AG04450 (cell line): ENCODE data around the gene SLX9. TPM values are rescaled to one million over a fixed set of nuclear protein-coding genes. Genes with fewer than 3 reads are reported as not detected.

Experiments
- CTCF ChIA-PET: fragments of 300-600, 350-600 bp; formaldehyde crosslinking; extraction: SDS; loops from one replicate; lab custom pipeline; 2022; ENCODE audit warnings: antibody characterized with exemption, inconsistent platforms; lab: Charles Lee
- POLR2A ChIA-PET: fragments of 350-600 bp; formaldehyde crosslinking; extraction: SDS; loops from one replicate; lab custom pipeline; 2021; ENCODE audit warnings: antibody characterized with exemption, inconsistent platforms; lab: Yijun Ruan, JAX
- DNase-seq: peaks from one replicate; pipeline ENCODE4 v3.0.0-alpha.2; 2011; ENCODE audit warnings: low read depth, low spot score
- H3K27ac ChIP-seq: one replicate; pipeline ENCODE4 v1.5.1; 2012; ENCODE audit warnings: low read depth, low read length, control low read depth
- H3K27me3 ChIP-seq: one replicate; pipeline ENCODE4 v1.6.0; 2012; ENCODE audit warnings: low read length; ENCODE audit not compliant: control insufficient read depth, insufficient read depth
- H3K4me3 ChIP-seq: 2 replicates; pipeline ENCODE4 v1.5.1; 2011; ENCODE audit warnings: mild to moderate bottlenecking, low read depth, low read length, control low read depth
- H3K9me3 ChIP-seq: 2 replicates; pipeline ENCODE4 v1.5.1; 2012; ENCODE audit warnings: low read length; ENCODE audit not compliant: control insufficient read depth, insufficient read depth
- polyA plus RNA-seq: library from polyadenylated mRNA; depleted of rRNA; stranded (reverse); fragments of >200 nt; gene quantifications from 2 replicates; pipeline ENCODE4 v1.2.3, GENCODE V29; 2011
- TF ChIP-seq, protein P1 (sequence below): IDR thresholded peaks from 2 replicates; pipeline ENCODE4 v1.5.1; 2011; ENCODE audit warnings: low read depth, low read length, control low read depth, inconsistent platforms

Gene SLX9
- polyA plus RNA-seq, 1 experiment: 11.4 TPM

DNA sequence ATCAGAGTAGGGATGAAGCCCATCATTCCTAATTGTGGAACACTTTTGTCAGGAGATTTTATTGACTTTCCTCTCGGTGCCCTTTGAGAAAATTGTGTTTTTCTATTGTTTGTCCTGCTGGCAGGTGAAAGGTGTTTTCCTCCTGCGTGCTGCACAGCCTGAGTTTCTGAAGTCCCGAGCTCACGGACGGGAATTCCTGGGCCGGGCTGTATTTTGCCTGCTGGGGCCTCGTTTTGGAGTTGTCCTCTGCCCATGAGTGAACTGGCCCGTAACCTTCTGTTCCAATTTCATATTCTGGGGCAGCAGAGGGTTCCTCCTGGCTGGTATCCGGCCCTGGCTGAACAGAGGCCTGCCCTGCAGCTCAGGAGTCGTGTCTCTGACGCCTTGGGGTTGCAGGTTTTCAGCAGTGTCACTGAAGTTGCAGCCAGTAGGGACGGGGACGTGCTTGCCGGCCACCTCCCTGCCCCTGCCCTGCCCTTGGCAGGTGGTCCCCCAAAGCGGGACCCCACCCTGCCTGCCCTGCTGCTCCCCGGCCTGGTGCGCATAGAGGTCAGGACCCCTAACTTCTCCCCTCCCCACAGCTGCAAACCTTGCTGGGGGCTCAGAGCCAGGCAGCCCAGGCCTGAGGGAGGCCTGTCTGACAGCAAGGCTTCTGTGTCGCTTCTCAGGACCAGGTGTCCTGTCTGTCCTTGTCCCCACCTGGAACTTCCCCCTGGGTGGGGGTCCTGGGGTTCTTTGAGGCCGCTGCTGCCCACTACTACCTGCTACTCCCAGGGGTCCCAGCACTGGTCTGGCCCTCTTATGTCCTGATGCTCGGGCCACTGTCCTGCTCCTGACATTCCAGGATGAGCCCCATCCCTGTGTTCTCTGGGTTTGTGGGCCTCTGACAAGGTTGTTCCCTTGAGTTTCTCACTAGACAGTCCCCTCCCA is 49.0 kb downstream of the SLX9 start:
- Histone ChIP-seq H3K9me3 (peaks cover 11% of the 10 kb centered on the region; the same call in 1 of the 2 replicates), H3K27me3 (peaks cover 31% of the 10 kb centered on the region), H3K27ac (peak overlapping the region; percentile 21), H3K4me3 (no peak overlapping the region)
- CTCF ChIA-PET: no interaction called here
- POLR2A ChIA-PET: no interaction called here
- TF ChIP-seq, protein P1, sequence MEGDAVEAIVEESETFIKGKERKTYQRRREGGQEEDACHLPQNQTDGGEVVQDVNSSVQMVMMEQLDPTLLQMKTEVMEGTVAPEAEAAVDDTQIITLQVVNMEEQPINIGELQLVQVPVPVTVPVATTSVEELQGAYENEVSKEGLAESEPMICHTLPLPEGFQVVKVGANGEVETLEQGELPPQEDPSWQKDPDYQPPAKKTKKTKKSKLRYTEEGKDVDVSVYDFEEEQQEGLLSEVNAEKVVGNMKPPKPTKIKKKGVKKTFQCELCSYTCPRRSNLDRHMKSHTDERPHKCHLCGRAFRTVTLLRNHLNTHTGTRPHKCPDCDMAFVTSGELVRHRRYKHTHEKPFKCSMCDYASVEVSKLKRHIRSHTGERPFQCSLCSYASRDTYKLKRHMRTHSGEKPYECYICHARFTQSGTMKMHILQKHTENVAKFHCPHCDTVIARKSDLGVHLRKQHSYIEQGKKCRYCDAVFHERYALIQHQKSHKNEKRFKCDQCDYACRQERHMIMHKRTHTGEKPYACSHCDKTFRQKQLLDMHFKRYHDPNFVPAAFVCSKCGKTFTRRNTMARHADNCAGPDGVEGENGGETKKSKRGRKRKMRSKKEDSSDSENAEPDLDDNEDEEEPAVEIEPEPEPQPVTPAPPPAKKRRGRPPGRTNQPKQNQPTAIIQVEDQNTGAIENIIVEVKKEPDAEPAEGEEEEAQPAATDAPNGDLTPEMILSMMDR: no peak
- DNase-seq: no peak

DNA sequence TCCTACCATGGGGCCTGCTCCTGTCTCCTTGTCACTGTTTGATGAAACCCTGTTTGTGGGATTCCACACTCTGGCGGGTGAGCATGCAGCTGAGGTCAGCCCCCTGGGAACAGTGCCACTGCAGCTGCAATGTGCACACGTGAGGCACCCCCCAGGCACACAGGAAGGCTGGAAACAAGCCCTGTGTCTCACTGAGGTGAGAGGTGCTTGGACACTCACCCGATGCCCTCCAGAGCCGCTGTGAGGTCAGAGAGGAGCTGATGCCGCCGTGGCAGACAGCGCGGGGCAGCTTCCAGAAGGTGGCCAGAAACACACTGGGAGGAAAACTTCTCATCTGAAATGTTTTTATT is 49.7 kb downstream of the SLX9 start:
- Histone ChIP-seq H3K27ac (peak overlapping the region; percentile 21), H3K4me3 (no peak overlapping the region), H3K9me3 (peaks cover 11% of the 10 kb centered on the region; the same call in 1 of the 2 replicates), H3K27me3 (peaks cover 35% of the 10 kb centered on the region)
- peak; percentile 43 for DNase-seq
- ChIA-PET CTCF (interaction anchor here (1.5 kb wide), 1 partner anchor 39 kb away, joined by 6 read pairs; no protein-coding TSS in a partner anchor), POLR2A (interaction anchor here (0.6 kb wide), 1 partner anchor 27 kb away, joined by 6 read pairs; no protein-coding TSS in a partner anchor)
- TF ChIP-seq, protein P1: no peak

DNA sequence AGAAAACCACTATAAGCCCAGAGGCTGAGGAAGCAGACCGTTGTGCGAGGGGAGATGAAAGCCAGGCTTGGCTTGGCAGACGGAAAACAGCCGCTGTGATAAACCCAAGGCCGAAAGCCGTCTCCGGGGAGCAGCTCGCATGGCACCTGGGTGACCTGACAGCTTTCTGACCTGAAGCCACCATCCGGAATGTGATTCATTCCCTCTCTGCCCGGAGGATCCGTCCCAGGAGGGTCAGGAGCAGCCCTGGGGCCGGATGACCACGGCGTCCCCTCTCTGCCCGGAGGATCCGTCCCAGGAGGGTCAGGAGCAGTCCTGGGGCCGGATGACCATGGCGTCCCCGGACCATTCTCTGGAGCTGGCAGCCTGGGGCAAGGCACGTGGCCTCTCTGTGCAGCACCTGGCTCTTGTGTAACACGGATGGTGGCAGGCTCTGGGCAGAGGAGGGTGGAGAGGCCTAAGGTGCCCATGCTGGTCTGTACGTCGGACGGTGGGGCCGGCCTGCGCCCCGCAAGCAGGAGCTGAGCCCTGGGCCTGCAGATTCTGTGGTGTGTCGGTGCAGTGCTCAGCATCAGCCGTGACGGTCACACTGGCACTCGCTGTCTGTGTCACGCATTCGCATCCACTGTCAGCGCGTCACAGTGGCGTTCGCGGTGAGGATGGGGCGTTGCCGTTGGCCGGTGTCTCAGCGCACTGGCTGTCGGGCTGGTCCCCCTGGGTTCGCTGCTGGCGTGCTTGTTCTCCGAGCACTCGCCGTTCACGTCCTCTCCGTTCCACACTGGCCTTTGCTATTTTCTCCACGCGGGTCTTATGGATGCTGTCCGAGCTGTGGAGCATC is 50.3 kb downstream of the SLX9 start:
- CTCF ChIA-PET: interaction anchor here (1.5 kb wide), 1 partner anchor 40 kb away, joined by 6 read pairs; no protein-coding TSS in a partner anchor
- Histone ChIP-seq H3K27ac (no peak overlapping the region), H3K4me3 (no peak overlapping the region), H3K9me3 (peaks cover 13% of the 10 kb centered on the region; the same call in 1 of the 2 replicates), H3K27me3 (peaks cover 41% of the 10 kb centered on the region)
- DNase-seq: no peak
- POLR2A ChIA-PET: interaction anchor here (0.6 kb wide), 1 partner anchor 28 kb away, joined by 6 read pairs; no protein-coding TSS in a partner anchor
- TF ChIP-seq, protein P1: no peak

DNA sequence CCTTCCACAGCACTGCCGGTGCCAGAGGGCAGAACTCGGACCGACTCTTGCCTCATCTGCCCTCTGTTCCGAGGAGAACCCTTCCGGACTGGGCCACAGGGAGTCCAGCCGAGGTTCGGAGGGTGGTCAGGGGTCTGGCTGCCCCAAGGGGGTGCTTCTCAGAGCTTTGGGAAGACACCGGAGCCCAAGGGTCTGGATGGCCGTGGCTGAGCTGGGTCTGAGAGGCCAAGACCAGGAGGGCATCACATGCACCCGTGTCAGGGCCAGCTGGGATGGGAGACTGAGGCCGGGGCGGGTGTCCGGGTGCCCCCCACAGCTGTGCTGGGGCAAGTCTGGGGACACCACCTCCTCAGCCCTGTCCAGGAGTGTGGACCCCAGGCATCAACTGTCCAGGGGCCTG is 51.1 kb downstream of the SLX9 start:
- ChIA-PET CTCF (interaction anchor here (1.1 to 1.5 kb wide), 3 partner anchors 41 to 147 kb away, joined by 3 to 8 read pairs (median 6); no protein-coding TSS in a partner anchor), POLR2A (interaction anchor here (1.5 to 1.8 kb wide), 3 partner anchors 22 to 43 kb away, joined by 3 to 21 read pairs (median 9); no protein-coding TSS in a partner anchor)
- Histone ChIP-seq H3K4me3 (no peak overlapping the region), H3K27me3 (peaks cover 45% of the 10 kb centered on the region), H3K27ac (no peak overlapping the region), H3K9me3 (peaks cover 15% of the 10 kb centered on the region; the same call in 1 of the 2 replicates)
- no peak for DNase-seq
- TF ChIP-seq, protein P1: no peak
